ENCODE measurements around the gene AK5. TPM values are rescaled to one million over a fixed set of nuclear protein-coding genes. Genes with fewer than 3 reads are reported as not detected.

AK5 gene
- polyA plus RNA-seq, 2 of the 4 experiments (the other 2 are of a cell fraction) = 4.9 to 6.1 TPM

DNA sequence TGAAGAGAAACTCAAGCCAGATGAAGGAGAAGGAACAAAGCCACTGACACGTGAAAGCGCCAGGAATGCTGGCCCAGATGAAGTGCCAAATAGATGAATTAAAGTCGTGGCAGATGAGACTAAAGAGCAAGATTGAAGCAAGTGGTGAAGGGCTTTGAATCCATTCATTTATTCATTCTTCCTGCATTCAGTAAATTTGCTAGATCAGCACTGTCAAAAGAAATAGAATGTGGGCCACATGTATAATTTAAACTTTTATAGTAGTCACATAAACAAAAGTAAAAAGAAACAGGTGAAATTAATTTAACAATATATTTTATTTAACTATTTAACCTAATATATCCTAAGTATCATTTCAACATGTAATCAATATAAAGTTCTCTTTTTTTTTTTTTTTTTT, 265.1 kb downstream of the AK5 start:
- ChIA-PET POLR2A (no interaction called here), CTCF (no interaction called here)
- WGBS (ENCODE audit: missing lambda C conversion rate) = 80% methylated on average over 3 of the region's 3 CpGs
- Histone ChIP-seq H3K4me3 (no peak overlapping the region), H3K4me2 (no peak overlapping the region), H3K27ac (peak overlapping the region in 1 of 2 experiments; percentile 49; a peak in 1 of 6 replicates), H3K4me1 (peaks cover 18% of the 10 kb centered on the region; the same call in 2 of the 3 replicates), H3K9me3 (no peaks in the 10 kb centered on the region)
- DNase-seq (ENCODE audit: low read depth in 1 of 2, low spot score in 1 of 2) (no peak), ATAC-seq (no peak), FAIRE-seq (no peak)
- TF ChIP-seq RARB (CRISPR knock-in tag; IDR thresholded peaks at IDR 0.05) (no peak), MAFK (IDR thresholded peaks at IDR 0.05; ENCODE audit: partially characterized antibody) (peak; percentile 42)

DNA sequence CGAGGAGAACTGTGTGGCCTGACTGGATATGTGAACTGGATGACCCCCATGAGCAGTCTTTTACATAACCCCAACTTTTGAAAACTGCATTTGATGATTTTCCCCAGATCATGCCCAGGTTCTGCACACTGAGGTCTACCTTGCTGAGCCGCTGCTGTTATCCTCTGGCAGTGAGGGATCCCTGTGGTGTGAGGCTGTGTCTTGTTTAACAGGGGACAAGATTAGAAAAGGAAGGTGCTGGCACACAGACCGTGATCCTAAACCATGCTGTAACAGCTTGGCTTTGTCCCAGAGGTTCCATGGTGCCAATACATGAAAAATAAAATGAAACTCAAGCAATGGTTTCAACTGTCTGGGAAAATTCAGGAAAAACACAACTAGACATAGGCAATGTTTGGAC, 266.5 kb downstream of the AK5 start:
- ChIA-PET POLR2A (interaction anchor here (0.6 kb wide), 1 partner anchor 127 kb away, joined by 4 read pairs; no protein-coding TSS in a partner anchor), CTCF (no interaction called here)
- peak overlapping the region; percentile 7; the same call in 1 of the 3 replicates for H3K4me2 ChIP-seq
- TF ChIP-seq ZC3H11A (IDR thresholded peaks at IDR 0.05) (no peak), HOXB5 (CRISPR knock-in tag; IDR thresholded peaks at IDR 0.05) (no peak), MAFK (IDR thresholded peaks at IDR 0.05; ENCODE audit: partially characterized antibody) (no peak), HDAC2 (IDR thresholded peaks at IDR 0.05) (no peak), BHLHE40 (IDR thresholded peaks at IDR 0.05; ENCODE audit: low read depth, low read length) (no peak), FOSL2 (IDR thresholded peaks at IDR 0.05) (no peak), FOSL2 (CRISPR knock-in tag; IDR thresholded peaks at IDR 0.05) (no peak), TP53 (CRISPR knock-in tag; IDR thresholded peaks at IDR 0.05) (no peak), HOXB13 (CRISPR knock-in tag; IDR thresholded peaks at IDR 0.05; ENCODE audit: low read depth) (no peak)
- DNase-seq (ENCODE audit: low read depth in 1 of 2, low spot score in 1 of 2) (no peak), ATAC-seq (no peak), FAIRE-seq (no peak)
- no peak overlapping the region for H3K4me3 ChIP-seq
- 85% methylated on average over 3 of the region's 3 CpGs for WGBS (ENCODE audit: missing lambda C conversion rate)
- peak overlapping the region in 1 of 2 experiments; percentile 49; a peak in 2 of 6 replicates for H3K27ac ChIP-seq
- H3K9me3 ChIP-seq = no peaks in the 10 kb centered on the region
- peaks cover 13% of the 10 kb centered on the region; the same call in 2 of the 3 replicates for H3K4me1 ChIP-seq

DNA sequence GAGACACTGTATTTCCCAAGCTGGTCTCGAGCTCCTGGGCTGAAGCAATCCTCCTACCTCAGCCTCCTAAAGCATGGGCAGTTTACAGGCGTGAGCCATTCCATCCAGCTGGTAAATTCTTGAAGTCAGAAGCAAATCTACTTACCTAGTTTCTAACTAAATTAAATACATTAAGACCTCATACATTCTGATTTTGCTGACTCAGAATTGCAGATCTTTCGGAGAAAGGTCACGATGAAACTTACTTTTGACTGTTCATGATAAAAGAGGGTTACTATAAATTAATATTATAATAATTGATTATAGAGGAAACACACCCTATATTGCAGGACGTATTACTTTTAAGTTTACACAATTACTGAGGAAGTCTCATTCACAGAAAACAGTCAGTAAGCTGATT, 268.3 kb downstream of the AK5 start:
- no peak for ATAC-seq
- ChIA-PET POLR2A (no interaction called here), CTCF (no interaction called here)
- WGBS (ENCODE audit: missing lambda C conversion rate) = 90% methylated on average over 5 of the region's 5 CpGs
- H3K4me3 ChIP-seq = no peak overlapping the region
- no peak for DNase-seq (ENCODE audit: low read depth in 1 of 2, low spot score in 1 of 2)
- no peak overlapping the region for H3K4me2 ChIP-seq
- FAIRE-seq = no peak
- H3K9me3 ChIP-seq = no peaks in the 10 kb centered on the region
- TF ChIP-seq MAFK (IDR thresholded peaks at IDR 0.05; ENCODE audit: partially characterized antibody) (peak; percentile 53), KDM5A (IDR thresholded peaks at IDR 0.05) (no peak), FOXS1 (CRISPR knock-in tag; IDR thresholded peaks at IDR 0.05) (no peak), ZFP36 (IDR thresholded peaks at IDR 0.05; ENCODE audit: borderline replicate concordance, partially characterized antibody) (no peak), PHF8 (IDR thresholded peaks at IDR 0.05; ENCODE audit: borderline replicate concordance, low read depth) (no peak)
- H3K27ac ChIP-seq = peak overlapping the region in 1 of 2 experiments; percentile 35; a peak in 1 of 6 replicates
- H3K4me1 ChIP-seq = peaks cover 6% of the 10 kb centered on the region; the same call in 2 of the 3 replicates

DNA sequence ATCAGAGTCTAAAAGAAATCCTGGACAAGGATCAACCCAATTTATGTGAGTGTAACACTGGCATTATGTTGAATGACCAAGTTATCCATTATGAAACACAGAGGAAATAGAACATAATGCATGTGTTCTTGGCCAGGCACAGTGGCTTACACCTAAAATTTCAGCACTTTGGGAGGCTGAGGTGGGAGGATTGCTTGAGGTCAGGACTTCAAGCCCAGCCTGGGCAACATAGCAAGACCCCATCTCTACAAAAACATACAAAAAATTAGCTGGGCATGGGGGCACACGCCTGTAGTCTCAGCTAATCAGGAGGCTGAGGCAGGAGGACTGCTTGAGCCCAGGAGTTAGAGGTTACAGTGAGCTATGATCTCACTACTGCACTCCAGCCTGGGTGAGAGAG, 270.8 kb downstream of the AK5 start:
- ATAC-seq (no peak), FAIRE-seq (no peak)

More for the DNA sequence above, 270.8 kb downstream of the AK5 start:
- CTCF ChIA-PET = no interaction called here
- Histone ChIP-seq H3K4me3 (no peak overlapping the region), H3K4me1 (peaks cover 6% of the 10 kb centered on the region; the same call in 2 of the 3 replicates), H3K27ac (no peak overlapping the region), H3K9me3 (no peaks in the 10 kb centered on the region), H3K4me2 (no peak overlapping the region)
- no peak for TF ChIP-seq CHD4 (IDR thresholded peaks at IDR 0.05; ENCODE audit: borderline replicate concordance)
- no peak for TF ChIP-seq RCOR1 (IDR thresholded peaks at IDR 0.05; ENCODE audit: low read depth, low read length)
- TF ChIP-seq, protein P1, sequence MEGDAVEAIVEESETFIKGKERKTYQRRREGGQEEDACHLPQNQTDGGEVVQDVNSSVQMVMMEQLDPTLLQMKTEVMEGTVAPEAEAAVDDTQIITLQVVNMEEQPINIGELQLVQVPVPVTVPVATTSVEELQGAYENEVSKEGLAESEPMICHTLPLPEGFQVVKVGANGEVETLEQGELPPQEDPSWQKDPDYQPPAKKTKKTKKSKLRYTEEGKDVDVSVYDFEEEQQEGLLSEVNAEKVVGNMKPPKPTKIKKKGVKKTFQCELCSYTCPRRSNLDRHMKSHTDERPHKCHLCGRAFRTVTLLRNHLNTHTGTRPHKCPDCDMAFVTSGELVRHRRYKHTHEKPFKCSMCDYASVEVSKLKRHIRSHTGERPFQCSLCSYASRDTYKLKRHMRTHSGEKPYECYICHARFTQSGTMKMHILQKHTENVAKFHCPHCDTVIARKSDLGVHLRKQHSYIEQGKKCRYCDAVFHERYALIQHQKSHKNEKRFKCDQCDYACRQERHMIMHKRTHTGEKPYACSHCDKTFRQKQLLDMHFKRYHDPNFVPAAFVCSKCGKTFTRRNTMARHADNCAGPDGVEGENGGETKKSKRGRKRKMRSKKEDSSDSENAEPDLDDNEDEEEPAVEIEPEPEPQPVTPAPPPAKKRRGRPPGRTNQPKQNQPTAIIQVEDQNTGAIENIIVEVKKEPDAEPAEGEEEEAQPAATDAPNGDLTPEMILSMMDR (IDR thresholded peaks at IDR 0.05) = no peak
- TF ChIP-seq KDM1A (IDR thresholded peaks at IDR 0.05; ENCODE audit: low read depth) = no peak
- TF ChIP-seq ZNF302 (CRISPR knock-in tag; IDR thresholded peaks at IDR 0.05) = no peak
- no peak for TF ChIP-seq NFE2L2 (conservative IDR thresholded peaks at IDR 0.05; ENCODE audit: low read length)
- no peak for TF ChIP-seq CEBPB (IDR thresholded peaks at IDR 0.05)
- no peak for TF ChIP-seq RNF2 (IDR thresholded peaks at IDR 0.05; ENCODE audit: borderline replicate concordance, low read depth)
- no peak for TF ChIP-seq TP53 (CRISPR knock-in tag; IDR thresholded peaks at IDR 0.05)
- TF ChIP-seq NPAS2 (CRISPR knock-in tag; IDR thresholded peaks at IDR 0.05; ENCODE audit: borderline replicate concordance) = no peak
- no peak for DNase-seq (ENCODE audit: low read depth in 1 of 2, low spot score in 1 of 2)
- WGBS (ENCODE audit: missing lambda C conversion rate) = 100% methylated on average over 1 of the region's 1 CpG
- POLR2A ChIA-PET = no interaction called here

All from A549 (cell line).